NT2/D1 (cell line): ENCODE measurements around the gene ASB8.

ENCODE experiments used
- SUZ12 ChIP-seq: IDR thresholded peaks from 2 replicates; pipeline ENCODE4 v1.6.1; 2011; ENCODE audit not compliant: insufficient read length, insufficient read depth; ENCODE audit errors: extremely low read depth
- ZNF274 ChIP-seq: IDR thresholded peaks from 2 replicates; pipeline ENCODE4 v1.6.1; 2011; ENCODE audit warnings: mild to moderate bottlenecking, low read depth, low read length

DNA sequence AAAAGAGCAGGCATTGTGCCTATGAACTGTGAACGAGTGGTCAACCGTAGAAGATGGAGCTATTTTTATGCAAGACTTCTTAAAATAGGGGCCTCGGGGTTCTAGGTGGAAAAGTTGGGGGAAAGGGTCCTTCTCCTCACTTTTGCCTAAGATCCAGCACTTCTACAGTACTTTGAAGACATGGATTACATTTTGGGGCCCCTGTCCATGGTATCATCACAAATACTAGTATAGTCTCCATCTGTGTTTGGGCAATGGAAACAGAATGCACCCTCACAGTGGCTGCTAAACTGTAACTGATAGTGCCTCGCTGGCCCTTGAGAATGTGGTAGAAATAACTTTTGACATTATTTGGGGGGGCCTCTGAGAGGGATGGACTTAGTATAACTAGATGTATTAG is 20.7 kb upstream of the ASB8 start:
- TF ChIP-seq ZNF274 (no peak), SUZ12 (no peak)
